HG02798 (cell line): ENCODE measurements around the gene LRRC42.

Source experiments
- ATAC-seq: cut with Tn5 transposase; IDR thresholded peaks from one replicate; pipeline ENCODE4 v1.9.1; 2021; ENCODE audit warnings: mild to moderate bottlenecking; ENCODE audit not compliant: unreplicated experiment, poor library complexity

LRRC42 gene

DNA sequence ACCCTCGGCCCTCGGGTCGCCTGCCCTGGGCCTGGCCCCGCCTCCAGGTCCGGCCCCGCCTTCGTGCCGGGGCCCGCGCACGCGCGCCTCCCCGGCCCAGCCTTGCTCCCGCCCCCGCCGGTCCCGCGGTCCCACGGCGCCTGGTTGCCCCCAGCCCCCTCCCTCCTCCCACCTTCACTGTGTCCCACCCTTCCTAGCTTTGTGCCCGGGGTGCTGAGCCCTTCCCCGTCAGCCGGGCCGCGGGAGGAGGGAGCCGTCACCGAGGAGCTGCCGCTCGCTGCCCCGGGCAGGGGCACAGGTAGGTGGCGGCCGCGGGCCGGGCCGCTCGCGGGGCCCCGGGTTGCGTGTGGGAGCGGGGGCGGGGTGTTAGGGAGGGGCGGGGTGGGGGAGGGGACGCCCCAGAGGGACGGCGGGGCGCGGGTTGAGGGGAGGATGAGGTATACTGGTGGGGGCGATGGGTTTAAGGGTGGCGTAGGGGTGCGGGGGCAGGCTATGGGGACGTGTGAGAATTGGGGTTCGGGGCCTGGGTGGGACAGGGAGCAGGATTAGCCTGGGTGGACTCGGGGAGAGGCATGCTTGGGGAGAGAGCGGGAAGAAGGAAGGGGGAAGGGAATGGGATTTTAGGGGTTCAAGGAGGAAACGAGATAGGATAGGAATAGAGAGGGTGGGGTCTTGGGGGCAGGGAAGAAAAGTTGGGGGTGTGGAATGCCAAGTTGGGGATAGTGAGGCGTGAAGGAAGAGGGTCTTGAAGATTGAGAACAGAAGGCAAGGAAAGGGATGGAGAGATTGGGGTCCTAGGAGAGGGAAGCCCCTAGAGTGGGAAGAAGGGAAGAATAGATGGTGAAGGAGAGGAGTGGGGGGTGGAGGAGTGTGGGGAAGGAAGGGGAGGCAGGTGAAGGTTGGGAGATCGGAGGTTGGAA, at the start of gene LRRC42:
Gene LRRC42 (plus strand): TSS at position 99 of the 920 bp plus-strand sequence. CDS start 5,650 bp downstream, outside the sequence.
- peak; percentile 73 for ATAC-seq

GRCh38 chr1:53896635-53897229, 49.4 kb upstream of the LRRC42 start:
- ATAC-seq: no peak

- no peak for ATAC-seq
Measured at GRCh38 chr1:53899206-53899628, 46.9 kb upstream of the LRRC42 start.

DNA sequence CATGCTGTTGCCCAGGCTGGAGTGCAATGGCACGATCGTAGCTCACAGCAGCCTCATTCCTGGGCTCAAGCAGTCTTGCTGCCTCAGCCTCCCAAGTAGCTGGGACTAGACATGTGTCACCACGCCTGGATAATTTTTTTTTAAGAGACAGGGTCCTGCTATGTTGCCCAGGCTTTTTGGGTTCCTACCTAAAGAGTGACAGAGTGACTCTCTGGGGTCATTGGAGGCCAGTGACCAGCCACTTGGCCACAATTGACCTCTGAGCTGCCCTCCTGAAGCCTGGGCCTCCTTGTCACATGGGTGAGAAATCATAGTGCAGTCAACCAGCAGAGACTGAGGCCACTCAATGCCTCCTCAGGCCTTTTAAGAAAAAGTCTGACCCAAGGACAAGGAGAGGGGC, 46.4 kb upstream of the LRRC42 start:
- ATAC-seq: no peak

- no peak for ATAC-seq
Measured at GRCh38 chr1:53902235-53903138, 43.7 kb upstream of the LRRC42 start.

GRCh38 chr1:53905509-53905908, 40.6 kb upstream of the LRRC42 start:
- no peak for ATAC-seq

DNA sequence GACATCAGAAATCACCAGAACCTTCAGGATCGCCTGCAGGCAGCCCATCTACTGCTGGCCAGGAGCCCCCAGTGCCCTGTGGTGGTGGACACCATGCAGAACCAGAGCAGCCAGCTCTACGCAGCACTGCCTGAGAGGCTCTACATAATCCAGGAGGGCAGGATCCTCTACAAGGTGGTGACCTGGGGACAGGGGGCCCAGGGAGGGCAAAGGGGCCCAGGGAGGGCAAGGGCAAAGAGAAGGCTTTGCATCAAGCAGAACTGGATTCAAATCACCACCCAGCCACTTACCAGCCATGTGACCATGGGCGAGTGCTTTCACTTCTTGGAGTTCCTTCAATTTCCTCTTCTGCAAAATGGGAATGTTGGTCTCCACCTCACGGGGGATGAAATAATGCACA, 40.0 kb upstream of the LRRC42 start:
- ATAC-seq: no peak

DNA sequence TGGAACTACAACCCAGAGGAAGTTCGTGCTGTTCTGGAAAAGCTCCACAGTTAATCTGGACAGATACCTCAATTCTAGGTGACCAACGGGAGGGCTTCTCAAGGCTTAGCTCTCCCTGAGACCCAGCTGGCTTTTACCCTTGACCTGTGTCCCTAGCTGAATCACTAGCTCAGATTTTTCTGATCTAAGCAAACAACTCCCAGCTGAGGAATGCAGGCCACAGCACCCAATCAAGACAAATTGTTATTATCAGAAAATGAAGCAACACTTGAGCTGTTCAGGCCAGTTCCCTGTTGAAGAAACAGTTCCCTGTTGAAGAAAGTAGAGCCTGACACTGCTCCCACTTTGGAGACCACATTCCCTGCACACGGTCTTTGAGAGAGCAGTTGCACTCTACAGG, 36.2 kb upstream of the LRRC42 start:
- ATAC-seq: no peak

DNA sequence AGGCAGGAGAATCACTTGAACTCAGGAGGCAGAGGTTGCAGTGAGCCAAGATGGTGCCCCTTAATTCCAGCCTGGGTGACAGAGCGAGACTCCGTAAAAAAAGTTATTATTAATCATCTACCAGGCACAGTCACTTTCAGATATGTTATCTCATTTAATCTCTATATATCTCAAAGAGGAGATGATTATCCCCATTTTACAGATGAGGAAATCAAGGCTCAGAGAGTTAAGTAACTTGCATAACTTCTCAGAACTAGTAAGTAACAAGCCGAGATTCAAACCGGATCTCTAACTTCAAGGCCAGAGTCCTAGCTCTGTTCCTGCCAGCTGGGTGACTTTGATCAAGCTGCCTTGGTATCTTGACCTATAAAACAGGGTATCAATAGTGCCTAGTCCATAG, 34.7 kb upstream of the LRRC42 start:
- ATAC-seq: no peak

GRCh38 chr1:53913352-53914033, 32.7 kb upstream of the LRRC42 start:
- ATAC-seq: no peak

DNA sequence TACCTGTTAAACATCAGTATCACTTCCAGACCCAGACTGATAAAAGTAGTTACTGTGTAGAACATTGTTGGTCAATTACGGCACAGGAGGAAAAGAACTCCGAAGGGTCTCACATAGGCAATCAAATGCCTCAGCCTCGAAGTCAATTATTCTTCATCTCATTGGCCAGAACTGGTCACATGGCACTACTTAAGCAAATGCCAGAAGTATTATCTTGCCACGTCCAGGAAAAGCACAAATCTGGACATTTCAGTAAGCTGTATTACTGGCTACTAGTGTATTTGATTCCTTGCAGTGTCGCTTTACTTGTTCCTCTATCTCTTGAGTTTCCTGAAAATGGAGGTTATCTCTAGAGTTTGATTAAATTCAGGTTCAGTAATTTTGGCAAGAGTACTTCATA, 27.8 kb upstream of the LRRC42 start:
- ATAC-seq: no peak

DNA sequence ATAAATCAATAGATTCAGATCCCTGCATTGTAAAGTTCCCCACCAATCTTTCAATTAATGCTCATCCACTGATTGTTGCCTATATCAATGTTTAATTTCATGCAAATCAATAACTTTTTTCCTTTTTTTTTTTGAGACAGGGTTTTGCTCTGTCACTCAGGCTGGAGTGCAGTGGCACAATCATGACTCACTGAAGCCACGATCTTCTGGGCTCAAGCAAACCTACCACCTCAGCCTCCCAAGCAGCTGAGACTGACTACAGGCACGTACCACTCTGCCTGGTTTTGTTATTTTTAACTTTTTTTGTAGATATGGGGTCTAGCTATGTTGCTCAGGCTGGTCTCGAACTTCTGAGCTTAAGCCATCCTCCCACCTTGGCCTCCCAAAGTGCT, 26.5 kb upstream of the LRRC42 start:
- ATAC-seq: no peak

DNA sequence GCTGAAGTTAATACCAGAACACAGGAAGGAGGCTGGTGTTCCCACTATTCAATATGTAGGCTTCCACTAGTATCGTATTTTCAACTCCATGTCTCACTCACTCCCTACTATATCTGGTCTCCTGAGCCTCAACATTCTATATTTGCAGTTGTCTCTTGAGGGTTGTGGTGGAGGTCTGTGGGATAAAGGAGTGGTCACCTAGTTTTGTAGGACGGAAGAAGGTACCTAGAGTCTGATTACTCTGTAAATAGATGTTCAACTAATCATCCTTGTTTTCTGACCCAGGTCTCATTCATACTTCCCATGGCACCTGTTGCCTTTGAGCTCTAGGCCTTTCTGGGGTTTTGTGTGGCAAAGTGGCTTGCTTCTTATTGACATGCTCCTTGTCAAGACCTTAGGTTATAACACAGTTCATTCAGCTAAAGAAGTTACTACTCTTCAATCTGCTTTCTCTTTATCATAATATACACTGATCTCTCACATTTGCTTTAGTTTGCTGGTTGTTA, 18.7 kb upstream of the LRRC42 start:
- no peak for ATAC-seq

- ATAC-seq: no peak
Measured at GRCh38 chr1:53929246-53929960, 16.7 kb upstream of the LRRC42 start.

DNA sequence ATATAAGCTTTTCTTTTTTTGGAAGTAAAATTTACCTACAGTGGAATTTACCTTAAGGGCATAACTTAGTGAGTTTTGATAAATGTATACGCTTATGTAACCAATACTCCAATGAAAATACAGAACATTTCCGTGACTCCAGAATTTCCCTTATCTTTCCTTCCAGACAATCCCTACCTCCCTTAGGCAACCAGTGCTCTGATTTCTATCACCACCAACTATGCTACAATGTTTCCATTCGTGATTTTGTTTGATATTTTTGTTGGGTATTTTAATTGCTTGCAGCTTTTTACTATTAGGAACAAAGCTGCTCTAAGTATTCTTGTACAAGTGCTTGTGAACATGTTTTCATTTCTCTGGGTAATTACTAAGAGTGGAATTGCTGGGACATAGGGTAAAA, 15.2 kb upstream of the LRRC42 start:
- ATAC-seq: no peak

DNA sequence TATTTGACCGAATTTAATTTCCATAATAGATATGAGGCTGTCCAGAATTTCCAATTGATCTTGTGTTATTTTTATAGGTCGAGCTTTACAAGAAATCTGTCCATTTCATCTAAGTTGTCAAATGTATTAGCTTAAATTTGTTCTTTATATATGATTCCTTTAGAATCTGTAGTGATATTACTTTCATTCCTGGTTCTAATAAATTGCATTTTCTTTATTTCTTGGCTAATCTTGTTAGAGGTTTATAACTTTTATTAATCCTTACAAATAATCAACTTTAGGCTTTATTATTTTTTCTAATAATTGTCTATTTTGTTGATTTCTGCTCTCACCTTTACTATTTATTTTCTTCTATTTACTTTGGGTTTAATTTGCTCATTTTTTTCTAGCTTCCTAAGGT, 14.6 kb upstream of the LRRC42 start:
- ATAC-seq: no peak

DNA sequence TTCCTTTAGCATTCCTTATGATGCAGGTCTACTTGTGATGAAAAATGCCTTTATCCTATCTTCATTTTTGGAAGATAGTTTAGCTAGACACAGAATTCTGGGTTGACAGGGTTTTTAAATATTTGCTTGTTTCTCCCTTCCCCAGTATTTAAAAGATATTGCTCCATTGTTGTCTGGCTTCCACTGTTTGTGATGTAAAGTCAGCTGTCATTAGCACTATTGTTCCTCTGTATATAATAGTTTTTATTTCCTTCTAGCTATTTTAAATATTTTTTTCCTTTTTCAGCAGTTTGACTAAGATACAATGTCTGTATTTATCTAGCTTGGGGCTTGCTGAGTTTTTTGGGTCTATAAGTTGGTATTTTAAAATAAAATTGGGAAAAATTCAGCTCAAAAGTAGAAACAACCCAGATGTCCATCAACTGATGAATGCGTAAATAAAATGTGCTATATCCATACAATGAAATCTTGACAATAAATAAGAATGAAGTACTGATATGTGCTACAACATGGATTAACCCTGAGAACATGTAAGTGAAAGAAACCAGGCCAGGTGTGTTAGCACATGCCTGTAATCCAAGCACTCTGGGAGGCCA, 11.9 kb upstream of the LRRC42 start:
- ATAC-seq: no peak

GRCh38 chr1:53936430-53936829, 9.7 kb upstream of the LRRC42 start:
- ATAC-seq: no peak
